ENCODE measurements around the gene HOXD10. TPM values are rescaled to one million over a fixed set of nuclear protein-coding genes. Genes with fewer than 3 reads are reported as not detected.

HOXD10 gene
- total RNA-seq, 1 donor from 2014 or later: not detected

- ChIA-PET POLR2A (no interaction called here), CTCF (interaction anchor here (1.4 to 3.6 kb wide), 5 partner anchors 9 to 893 kb away, joined by 3 to 53 read pairs (median 16); no protein-coding TSS in a partner anchor)
- Mint-ChIP-seq H3K27me3 (peaks cover 77% of the 10 kb centered on the region), H3K4me1 (peaks cover 24% of the 10 kb centered on the region), H3K36me3 (ENCODE audit: low read depth) (no peaks in the 10 kb centered on the region), H3K4me3 (peak overlapping the region; percentile 76), H3K27ac (no peak overlapping the region), H3K9me3 (no peaks in the 10 kb centered on the region)
- DNase-seq: no peak
- intact Hi-C loops (cut with micrococcal nuclease): loop anchor here (2.0 to 10.0 kb wide), 3 partner anchors 36 to 1062 kb away; no protein-coding TSS in a partner anchor
- ATAC-seq (ENCODE audit: low read depth): no peak
- TF ChIP-seq, protein P1, sequence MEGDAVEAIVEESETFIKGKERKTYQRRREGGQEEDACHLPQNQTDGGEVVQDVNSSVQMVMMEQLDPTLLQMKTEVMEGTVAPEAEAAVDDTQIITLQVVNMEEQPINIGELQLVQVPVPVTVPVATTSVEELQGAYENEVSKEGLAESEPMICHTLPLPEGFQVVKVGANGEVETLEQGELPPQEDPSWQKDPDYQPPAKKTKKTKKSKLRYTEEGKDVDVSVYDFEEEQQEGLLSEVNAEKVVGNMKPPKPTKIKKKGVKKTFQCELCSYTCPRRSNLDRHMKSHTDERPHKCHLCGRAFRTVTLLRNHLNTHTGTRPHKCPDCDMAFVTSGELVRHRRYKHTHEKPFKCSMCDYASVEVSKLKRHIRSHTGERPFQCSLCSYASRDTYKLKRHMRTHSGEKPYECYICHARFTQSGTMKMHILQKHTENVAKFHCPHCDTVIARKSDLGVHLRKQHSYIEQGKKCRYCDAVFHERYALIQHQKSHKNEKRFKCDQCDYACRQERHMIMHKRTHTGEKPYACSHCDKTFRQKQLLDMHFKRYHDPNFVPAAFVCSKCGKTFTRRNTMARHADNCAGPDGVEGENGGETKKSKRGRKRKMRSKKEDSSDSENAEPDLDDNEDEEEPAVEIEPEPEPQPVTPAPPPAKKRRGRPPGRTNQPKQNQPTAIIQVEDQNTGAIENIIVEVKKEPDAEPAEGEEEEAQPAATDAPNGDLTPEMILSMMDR (IDR thresholded peaks at IDR 0.05): no peak
Observed at GRCh38 chr2:176096243-176096985, 20.2 kb upstream of the HOXD10 start.

DNA sequence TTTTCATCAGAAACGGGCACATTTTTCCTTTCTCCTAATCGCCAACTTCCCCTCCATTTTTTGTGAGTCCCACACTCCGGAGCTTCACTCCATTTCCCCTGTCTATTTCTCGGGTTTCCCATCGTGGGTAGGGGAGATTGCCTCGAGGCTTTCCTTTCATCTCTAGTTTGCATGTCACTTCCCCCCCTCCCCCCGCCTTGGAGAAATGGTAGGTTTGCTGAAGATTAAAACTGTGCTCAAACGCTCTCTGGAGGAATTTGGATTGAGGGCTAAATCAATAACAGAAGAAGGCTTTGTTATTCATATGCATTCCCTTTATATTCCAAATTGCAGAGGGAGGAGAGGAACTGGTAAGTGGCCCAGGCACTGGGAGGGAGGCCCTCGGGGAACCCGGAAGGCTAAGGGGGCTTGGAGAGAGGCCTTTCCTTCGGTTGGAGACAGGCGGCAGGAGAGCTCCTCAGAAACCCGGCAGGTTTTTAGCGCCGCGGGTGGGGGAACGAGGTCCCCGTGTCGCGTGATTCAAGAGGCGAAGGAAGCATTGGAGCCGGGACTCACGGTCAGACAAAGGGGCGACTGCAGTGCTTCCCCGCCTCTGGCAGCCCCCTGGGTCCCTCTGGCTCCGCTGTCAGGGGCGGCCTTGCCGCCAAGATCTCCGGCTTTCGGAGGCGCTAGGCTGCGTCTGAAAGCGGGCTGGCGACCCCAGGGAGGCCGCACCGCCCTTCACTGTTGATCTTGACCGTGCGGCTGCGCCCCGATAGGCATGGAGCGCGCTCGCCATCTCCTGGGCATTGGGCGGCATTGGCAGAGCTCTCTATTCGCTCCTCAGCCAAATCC, 19.4 kb upstream of the HOXD10 start:
- TF ChIP-seq, protein P1 (IDR thresholded peaks at IDR 0.05): no peak
- CTCF ChIA-PET: interaction anchor here (1.1 to 3.6 kb wide), 6 partner anchors 8 to 1398 kb away, joined by 3 to 53 read pairs (median 10); no protein-coding TSS in a partner anchor
- POLR2A ChIA-PET: no interaction called here
- intact Hi-C loops (cut with micrococcal nuclease): loop anchor here (1.0 to 10.0 kb wide), 4 partner anchors 35 to 1062 kb away; no protein-coding TSS in a partner anchor
- Mint-ChIP-seq H3K9me3 (no peaks in the 10 kb centered on the region), H3K4me1 (peaks cover 19% of the 10 kb centered on the region), H3K27ac (no peak overlapping the region), H3K27me3 (peaks cover 77% of the 10 kb centered on the region), H3K36me3 (ENCODE audit: low read depth) (no peaks in the 10 kb centered on the region), H3K4me3 (peak overlapping the region; percentile 76)
- ATAC-seq (ENCODE audit: low read depth) (peak; percentile 68), DNase-seq (peak; percentile 42)

- Mint-ChIP-seq H3K27me3 (peaks cover 83% of the 10 kb centered on the region), H3K4me3 (peak overlapping the region; percentile 76), H3K36me3 (ENCODE audit: low read depth) (no peaks in the 10 kb centered on the region), H3K9me3 (no peaks in the 10 kb centered on the region), H3K4me1 (peaks cover 19% of the 10 kb centered on the region), H3K27ac (no peak overlapping the region)
- ChIA-PET POLR2A (no interaction called here), CTCF (interaction anchor here (1.1 to 3.6 kb wide), 4 partner anchors 30 to 1398 kb away, joined by 4 to 53 read pairs (median 16); no protein-coding TSS in a partner anchor)
- intact Hi-C loops (cut with micrococcal nuclease): loop anchor here (1.0 to 10.0 kb wide), 4 partner anchors 34 to 1063 kb away; no protein-coding TSS in a partner anchor
- ATAC-seq (ENCODE audit: low read depth) (no peak), DNase-seq (no peak)
- TF ChIP-seq, protein P1 (IDR thresholded peaks at IDR 0.05): no peak
Observed at GRCh38 chr2:176097820-176098365, 18.7 kb upstream of the HOXD10 start.

DNA sequence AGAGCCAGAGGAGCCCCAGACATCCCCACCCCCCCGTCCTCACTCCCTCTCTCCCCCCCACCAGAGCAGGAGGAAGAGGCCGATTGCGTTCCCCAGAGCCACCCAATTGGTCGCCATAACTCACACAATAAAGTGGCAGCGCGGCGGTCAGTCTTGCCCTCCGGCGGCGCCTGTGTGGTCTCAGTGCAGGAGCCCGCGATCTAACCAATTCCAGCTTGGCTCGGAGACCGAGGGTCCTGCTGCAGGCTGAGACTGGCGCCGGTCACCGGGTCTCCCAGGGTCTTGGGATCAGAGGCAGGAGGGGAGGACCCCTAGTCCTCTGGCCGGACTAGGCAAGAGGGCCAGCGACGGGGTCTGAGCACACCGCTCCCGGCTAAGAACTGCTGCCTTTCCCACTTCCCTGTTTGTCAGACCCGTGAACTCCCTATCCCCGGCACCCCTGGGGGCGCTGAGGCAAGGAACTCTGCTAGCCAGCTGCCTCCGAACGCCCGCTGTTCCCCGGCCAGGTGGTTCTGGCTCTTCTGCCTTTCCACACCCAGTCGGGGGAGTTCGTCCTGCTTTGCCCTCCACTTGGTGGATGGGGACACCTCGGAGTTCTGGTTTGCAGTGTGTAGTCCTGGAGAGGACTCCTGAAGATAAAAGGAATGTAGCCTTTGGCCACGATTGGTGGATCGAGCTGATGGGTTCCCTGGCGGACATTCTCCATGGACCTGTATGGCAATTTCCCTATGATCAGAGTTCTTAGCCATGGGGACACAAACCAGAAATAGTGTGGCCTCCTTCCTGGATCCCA, 18.0 kb upstream of the HOXD10 start:
- ChIA-PET CTCF (interaction anchor here (1.1 to 3.6 kb wide), 4 partner anchors 29 to 1399 kb away, joined by 4 to 53 read pairs (median 16); no protein-coding TSS in a partner anchor), POLR2A (interaction anchor here (0.5 kb wide), 1 partner anchor 14 kb away, joined by 7 read pairs; no protein-coding TSS in a partner anchor)
- intact Hi-C loops (cut with micrococcal nuclease): loop anchor here (5.0 to 10.0 kb wide), 2 partner anchors 34 to 1064 kb away; no protein-coding TSS in a partner anchor
- Mint-ChIP-seq H3K27me3 (peaks cover 82% of the 10 kb centered on the region), H3K4me1 (peaks cover 17% of the 10 kb centered on the region), H3K36me3 (ENCODE audit: low read depth) (no peaks in the 10 kb centered on the region), H3K27ac (no peak overlapping the region), H3K4me3 (no peak overlapping the region), H3K9me3 (no peaks in the 10 kb centered on the region)
- ATAC-seq (ENCODE audit: low read depth) (no peak), DNase-seq (no peak)
- TF ChIP-seq, protein P1 (IDR thresholded peaks at IDR 0.05): no peak
